DMS153 (cell line): ENCODE data around the gene SASS6.
A peak's percentile ranks its signal among the peaks of the same experiment; 100 is the strongest.
"Not testable (repeated sequence)": the region's sequence is repeated elsewhere in the genome, so short reads cannot be mapped to it uniquely, and the experiment has no call there.

Source experiments
- DNase-seq: peaks from one replicate; lab custom pipeline; 2025; lab: John Stamatoyannopoulos, UW

The SASS6 gene

GRCh38 chr1:100047235-100047708, 85.5 kb downstream of the SASS6 start:
- DNase-seq = not testable (repeated sequence)

GRCh38 chr1:100045206-100045605, 87.5 kb downstream of the SASS6 start:
- DNase-seq = no peak

- DNase-seq = no peak
Measured at GRCh38 chr1:100039591-100039990, 93.1 kb downstream of the SASS6 start.

- DNase-seq = peak; percentile 14
Measured at GRCh38 chr1:100038660-100039287, 94.0 kb downstream of the SASS6 start.

GRCh38 chr1:100037927-100038659, 94.6 kb downstream of the SASS6 start:
- DNase-seq = peak; percentile 50

- no peak for DNase-seq
Measured at GRCh38 chr1:100037656-100037926, 95.1 kb downstream of the SASS6 start.

GRCh38 chr1:100036718-100037655, 95.7 kb downstream of the SASS6 start:
- no peak for DNase-seq

GRCh38 chr1:100035214-100035613, 97.5 kb downstream of the SASS6 start:
- no peak for DNase-seq

GRCh38 chr1:100034470-100034869, 98.3 kb downstream of the SASS6 start:
- no peak for DNase-seq
